GM18498 (cell line): ENCODE measurements around the gene TMEM184C.

Experiments used
- ATAC-seq: cut with Tn5 transposase; IDR thresholded peaks from one replicate; pipeline ENCODE4 v1.9.1; 2021; ENCODE audit warnings: mild to moderate bottlenecking, moderate library complexity; ENCODE audit not compliant: unreplicated experiment

Gene TMEM184C

GRCh38 chr4:147617173-147617840, at the start of gene TMEM184C:
TSS of gene TMEM184C (plus strand) at chr4:147617397. CDS start at chr4:147617957, 560 bp downstream.
- peak; percentile 99 for ATAC-seq

- ATAC-seq = no peak
These were observed 46.6 kb upstream of the TMEM184C start for GRCh38 chr4:147570616-147571015.

- ATAC-seq = no peak
These were observed 46.0 kb upstream of the TMEM184C start for GRCh38 chr4:147571036-147571770.

GRCh38 chr4:147576084-147576483, 41.1 kb upstream of the TMEM184C start:
- ATAC-seq = no peak

- no peak for ATAC-seq
These were observed 39.1 kb upstream of the TMEM184C start for GRCh38 chr4:147578051-147578476.

- ATAC-seq = no peak
These were observed 38.6 kb upstream of the TMEM184C start for GRCh38 chr4:147578593-147578992.

- no peak for ATAC-seq
These were observed 36.8 kb upstream of the TMEM184C start for GRCh38 chr4:147580396-147580795.

- no peak for ATAC-seq
These were observed 35.4 kb upstream of the TMEM184C start for GRCh38 chr4:147581606-147582350.

GRCh38 chr4:147582386-147583060, 34.7 kb upstream of the TMEM184C start:
- no peak for ATAC-seq

GRCh38 chr4:147583876-147584275, 33.3 kb upstream of the TMEM184C start:
- ATAC-seq = no peak

- ATAC-seq = no peak
These were observed 31.2 kb upstream of the TMEM184C start for GRCh38 chr4:147586032-147586431.

GRCh38 chr4:147586637-147587036, 30.6 kb upstream of the TMEM184C start:
- ATAC-seq = peak; percentile 83

- no peak for ATAC-seq
These were observed 30.2 kb upstream of the TMEM184C start for GRCh38 chr4:147587041-147587440.

GRCh38 chr4:147589586-147589985, 27.6 kb upstream of the TMEM184C start:
- ATAC-seq = no peak

GRCh38 chr4:147590249-147590920, 26.8 kb upstream of the TMEM184C start:
- peak; percentile 61 for ATAC-seq

GRCh38 chr4:147591106-147591505, 26.1 kb upstream of the TMEM184C start:
- no peak for ATAC-seq

- no peak for ATAC-seq
These were observed 23.1 kb upstream of the TMEM184C start for GRCh38 chr4:147594107-147594506.

- no peak for ATAC-seq
These were observed 22.6 kb upstream of the TMEM184C start for GRCh38 chr4:147594578-147594977.

GRCh38 chr4:147596377-147596776, 20.8 kb upstream of the TMEM184C start:
- ATAC-seq = no peak

GRCh38 chr4:147596981-147597380, 20.2 kb upstream of the TMEM184C start:
- ATAC-seq = no peak

- no peak for ATAC-seq
These were observed 19.6 kb upstream of the TMEM184C start for GRCh38 chr4:147597561-147597960.
